PC-9 (cell line): ENCODE results near the gene TMEM9.

Experiments
- CTCF ChIP-seq: fragments of 200-600 bp; sonication (generic); conservative IDR thresholded peaks from 2 replicates; pipeline ENCODE4 v1.6.1; 2017; ENCODE audit warnings: mixed run types, antibody characterized with exemption, mild to moderate bottlenecking, moderate library complexity
- EZH2 ChIP-seq: fragments of 200-600 bp; sonication (generic); IDR thresholded peaks from 2 replicates; pipeline ENCODE4 v1.8.0; 2017; ENCODE audit warnings: antibody characterized with exemption, low read depth

GRCh38 chr1:201143726-201144635 is 10.3 kb downstream of the TMEM9 start:
- TF ChIP-seq CTCF (no peak), EZH2 (no peak)
